HAP-1 (cell line): Measurements from ENCODE around the gene TRIM66.

Experiments used
- DNase-seq, 2 experiments: peaks; one replicate each; pipeline ENCODE4 v3.0.0-alpha.2; 2016 to 2020; ENCODE audit warnings: low spot score in 2 of 2
- H3K27me3 ChIP-seq: fragments of 250-450 bp; sonication (Bioruptor Pico); 2 replicates; pipeline ENCODE4 v1.5.1; 2020; ENCODE audit warnings: low read depth, mild to moderate bottlenecking, moderate library complexity
- H3K36me3 ChIP-seq: fragments of 250-450 bp; sonication (Bioruptor Pico); replicated peaks from 2 replicates; pipeline ENCODE4 v1.5.1; 2020; ENCODE audit warnings: mild to moderate bottlenecking
- H3K4me1 ChIP-seq: fragments of 250-450 bp; sonication (Bioruptor Pico); 2 replicates; pipeline ENCODE4 v1.5.1; 2020; ENCODE audit warnings: mild to moderate bottlenecking
- H3K4me3 ChIP-seq: fragments of 250-450 bp; sonication (Bioruptor Pico); 2 replicates; pipeline ENCODE4 v1.5.1; 2020; ENCODE audit warnings: mild to moderate bottlenecking, moderate library complexity
- H3K9me3 ChIP-seq: fragments of 250-450 bp; sonication (Bioruptor Pico); 2 replicates; pipeline ENCODE4 v1.5.1; 2020; ENCODE audit warnings: mild to moderate bottlenecking, moderate library complexity
- in situ Hi-C: fragments of 300-500 bp; cut with MboI; formaldehyde crosslinking; loops from 3 replicates; pipeline ENCODE4 v1.14.3; 2020; ENCODE audit warnings: low sequenced_read_pairs, inconsistent platforms, mixed read lengths

Gene TRIM66

GRCh38 chr11:8691601-8692000 is 9.1 kb upstream of the TRIM66 start:
- DNase-seq, result no peak
- no peak overlapping the region for H3K4me3 ChIP-seq
- H3K4me1 ChIP-seq, result peaks cover 26% of the 10 kb centered on the region
- in situ Hi-C loops, result loop anchor here (10.0 kb wide), 1 partner anchor 113 kb away; no protein-coding TSS in a partner anchor
- no peaks in the 10 kb centered on the region for H3K27me3 ChIP-seq
- no peaks in the 10 kb centered on the region for H3K9me3 ChIP-seq
- peaks cover 73% of the 10 kb centered on the region for H3K36me3 ChIP-seq

DNA sequence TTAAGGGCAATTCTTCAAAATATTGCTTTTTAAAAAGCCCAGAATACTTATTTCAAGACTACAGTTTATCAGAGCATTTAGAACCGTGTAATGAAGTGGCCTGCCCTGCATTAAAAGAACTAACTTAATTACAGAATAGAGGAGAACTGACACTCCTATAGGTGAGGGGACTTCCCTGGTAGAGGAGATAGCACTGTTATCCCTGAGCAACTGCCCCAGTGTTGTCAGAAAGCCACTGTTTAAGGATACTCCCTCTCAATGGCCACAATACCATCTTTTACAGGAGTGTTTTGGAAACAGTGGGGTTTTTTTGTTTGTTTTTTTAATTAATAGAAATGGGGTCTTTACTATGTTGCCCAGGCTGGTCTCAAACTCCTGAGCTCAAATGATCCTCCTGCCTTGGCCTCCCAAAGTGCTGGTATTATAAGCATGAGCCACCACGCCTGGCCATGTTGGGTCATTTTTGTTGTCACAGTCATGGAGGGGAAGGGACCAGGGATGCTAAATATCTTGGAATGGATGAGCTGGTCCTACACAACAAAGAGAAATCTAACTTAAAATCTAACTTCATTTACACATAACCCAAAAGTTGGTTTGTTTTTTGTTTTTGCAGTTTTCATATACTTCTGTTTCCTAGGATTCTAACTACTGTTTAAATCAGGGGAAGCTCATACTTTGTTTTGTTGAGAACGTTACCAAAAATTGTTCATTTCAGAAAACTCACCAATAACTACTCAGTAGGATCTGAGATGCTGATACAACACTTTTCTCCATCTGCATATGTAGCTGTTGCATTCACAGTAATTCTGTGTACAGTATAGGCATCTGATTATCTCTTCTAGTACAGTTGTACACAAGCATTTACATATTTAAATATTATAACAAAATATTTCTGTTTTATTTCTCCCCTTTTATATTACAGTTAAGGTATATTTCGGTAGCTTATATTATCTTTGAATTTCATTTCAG is 8.2 kb upstream of the TRIM66 start:
- no peaks in the 10 kb centered on the region for H3K9me3 ChIP-seq
- H3K36me3 ChIP-seq, result peaks cover 78% of the 10 kb centered on the region
- H3K27me3 ChIP-seq, result no peaks in the 10 kb centered on the region
- H3K4me3 ChIP-seq, result no peak overlapping the region
- no peak for DNase-seq
- H3K4me1 ChIP-seq, result peaks cover 33% of the 10 kb centered on the region
- in situ Hi-C loops, result loop anchor here (10.0 kb wide), 1 partner anchor 114 kb away; no protein-coding TSS in a partner anchor

GRCh38 chr11:8689726-8690255 is 7.3 kb upstream of the TRIM66 start:
- Histone ChIP-seq H3K4me3 (peak overlapping the region; percentile 35), H3K4me1 (peaks cover 41% of the 10 kb centered on the region), H3K9me3 (no peaks in the 10 kb centered on the region), H3K36me3 (peaks cover 80% of the 10 kb centered on the region), H3K27me3 (no peaks in the 10 kb centered on the region)
- no peak for DNase-seq
- in situ Hi-C loops, result loop anchor here (10.0 kb wide), 1 partner anchor 115 kb away; no protein-coding TSS in a partner anchor

DNA sequence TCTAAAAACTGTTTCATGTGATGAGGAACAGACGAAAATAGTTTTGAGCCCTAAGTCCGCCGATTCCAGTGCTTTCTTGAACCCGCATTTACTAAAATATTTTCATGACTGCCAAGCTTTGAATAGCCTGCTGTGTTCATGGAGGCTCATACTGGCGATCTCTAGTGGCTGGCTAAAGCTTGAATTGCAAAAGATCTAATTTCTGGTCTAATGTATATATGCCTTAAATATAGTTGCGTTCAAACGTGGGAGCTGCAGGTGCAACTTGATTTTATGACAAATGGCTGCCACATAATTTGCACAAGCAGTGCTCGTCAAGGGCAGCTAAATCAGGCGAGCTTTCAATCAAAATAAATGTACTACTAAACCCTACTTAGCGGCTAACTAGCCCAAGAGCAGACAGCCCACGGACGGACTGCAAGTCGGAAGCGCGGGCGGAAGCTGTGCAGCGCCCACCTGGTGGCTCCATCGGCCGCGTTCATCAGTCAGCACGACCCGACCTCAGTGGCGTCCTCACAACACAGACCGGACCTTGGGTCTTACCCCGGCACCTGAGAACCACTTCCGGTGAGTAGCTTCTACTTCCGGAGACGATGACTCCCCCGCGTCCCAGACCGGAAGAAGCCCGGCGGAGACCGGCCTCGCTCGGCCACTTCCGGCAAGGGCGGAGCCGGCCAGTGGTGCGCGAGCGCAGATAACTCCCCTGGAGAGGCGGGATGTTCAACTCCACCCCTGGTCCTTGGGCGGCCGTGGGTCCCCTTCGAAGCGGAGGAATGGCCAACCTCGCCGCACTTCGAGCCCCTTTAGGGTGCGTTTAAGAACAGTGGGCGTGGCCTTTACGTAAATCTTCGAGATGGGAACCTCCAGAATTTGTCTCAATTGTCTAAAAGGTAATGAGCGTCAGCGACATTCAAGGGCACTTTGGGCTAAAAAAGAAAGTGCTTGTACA is 6.2 kb upstream of the TRIM66 start:
- in situ Hi-C loops, result no loop called here
- Histone ChIP-seq H3K4me1 (peaks cover 47% of the 10 kb centered on the region), H3K9me3 (no peaks in the 10 kb centered on the region), H3K36me3 (peaks cover 82% of the 10 kb centered on the region), H3K27me3 (no peaks in the 10 kb centered on the region), H3K4me3 (peak overlapping the region; percentile 35)
- DNase-seq, result peak; percentile 95 to 97

DNA sequence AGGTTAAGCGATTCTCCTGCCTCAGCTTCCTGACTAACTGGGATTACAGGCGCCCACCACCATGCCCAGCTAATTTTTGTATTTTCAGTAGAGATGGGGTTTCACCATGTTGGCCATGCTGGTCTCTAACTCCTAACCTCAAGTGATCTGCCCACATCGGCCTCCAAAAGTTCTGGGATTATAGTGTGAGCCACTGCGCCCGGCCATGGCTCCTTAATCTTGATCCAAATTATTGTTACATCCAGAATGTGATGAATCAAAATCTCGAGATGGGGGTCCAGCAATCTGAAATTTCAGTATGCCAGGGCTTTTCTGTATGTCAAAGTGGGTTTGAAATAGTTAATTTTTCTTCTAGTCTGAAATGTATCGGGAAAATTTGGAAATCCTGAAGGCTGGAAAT is 3.9 kb upstream of the TRIM66 start:
- no peaks in the 10 kb centered on the region for H3K9me3 ChIP-seq
- no peak overlapping the region for H3K4me3 ChIP-seq
- H3K27me3 ChIP-seq, result no peaks in the 10 kb centered on the region
- peaks cover 50% of the 10 kb centered on the region for H3K4me1 ChIP-seq
- no peak for DNase-seq
- H3K36me3 ChIP-seq, result peaks cover 70% of the 10 kb centered on the region
- in situ Hi-C loops, result no loop called here

DNA sequence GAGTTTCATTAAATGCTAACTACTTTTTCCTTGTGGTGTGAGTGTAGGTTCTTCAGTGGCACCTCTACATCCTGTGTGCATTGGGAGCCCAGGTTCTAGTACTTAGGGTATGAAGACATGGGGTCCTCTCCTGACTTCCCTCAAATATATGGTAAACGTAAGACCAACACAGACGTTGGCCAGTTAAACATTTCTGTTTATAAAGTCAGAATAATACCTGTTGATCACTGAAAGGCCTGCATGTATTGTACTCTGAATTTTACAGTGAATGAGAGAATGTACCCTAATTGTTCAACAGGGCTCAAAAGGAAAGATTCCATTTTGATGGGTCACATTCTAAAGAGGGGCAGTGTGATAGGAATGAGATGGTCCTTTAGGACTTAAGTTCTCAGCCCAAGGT is 3.4 kb upstream of the TRIM66 start:
- H3K27me3 ChIP-seq, result no peaks in the 10 kb centered on the region
- peaks cover 50% of the 10 kb centered on the region for H3K4me1 ChIP-seq
- in situ Hi-C loops, result no loop called here
- no peak overlapping the region for H3K4me3 ChIP-seq
- DNase-seq, result no peak
- peaks cover 65% of the 10 kb centered on the region for H3K36me3 ChIP-seq
- no peaks in the 10 kb centered on the region for H3K9me3 ChIP-seq

GRCh38 chr11:8685306-8685705 is 2.8 kb upstream of the TRIM66 start:
- Histone ChIP-seq H3K36me3 (peaks cover 60% of the 10 kb centered on the region), H3K4me3 (peak overlapping the region; percentile 62; the same call in 1 of the 2 replicates), H3K4me1 (peaks cover 50% of the 10 kb centered on the region), H3K9me3 (no peaks in the 10 kb centered on the region), H3K27me3 (no peaks in the 10 kb centered on the region)
- in situ Hi-C loops, result no loop called here
- DNase-seq, result no peak

- no peak for DNase-seq
- H3K9me3 ChIP-seq, result no peaks in the 10 kb centered on the region
- peaks cover 60% of the 10 kb centered on the region for H3K36me3 ChIP-seq
- H3K27me3 ChIP-seq, result no peaks in the 10 kb centered on the region
- in situ Hi-C loops, result no loop called here
- peak overlapping the region; percentile 62 for H3K4me3 ChIP-seq
- peaks cover 49% of the 10 kb centered on the region for H3K4me1 ChIP-seq
Measured at GRCh38 chr11:8684600-8685290, 2.3 kb upstream of the TRIM66 start.

GRCh38 chr11:8683115-8683807 is 796 bp upstream of the TRIM66 start:
- H3K27me3 ChIP-seq, result no peaks in the 10 kb centered on the region
- no peaks in the 10 kb centered on the region for H3K9me3 ChIP-seq
- H3K4me1 ChIP-seq, result peaks cover 40% of the 10 kb centered on the region
- DNase-seq, result no peak
- peaks cover 56% of the 10 kb centered on the region for H3K36me3 ChIP-seq
- in situ Hi-C loops, result no loop called here
- H3K4me3 ChIP-seq, result peak overlapping the region; percentile 62

GRCh38 chr11:8681837-8682302 is 595 bp downstream of the TRIM66 start:
- Histone ChIP-seq H3K27me3 (no peaks in the 10 kb centered on the region), H3K4me1 (peaks cover 26% of the 10 kb centered on the region), H3K36me3 (peaks cover 42% of the 10 kb centered on the region), H3K4me3 (peak overlapping the region; percentile 62), H3K9me3 (no peaks in the 10 kb centered on the region)
- in situ Hi-C loops, result no loop called here
- DNase-seq, result no peak

GRCh38 chr11:8679006-8679405 is 3.5 kb downstream of the TRIM66 start:
- H3K9me3 ChIP-seq, result no peaks in the 10 kb centered on the region
- no peaks in the 10 kb centered on the region for H3K27me3 ChIP-seq
- H3K4me1 ChIP-seq, result peaks cover 2% of the 10 kb centered on the region; the same call in 1 of the 2 replicates
- no peak overlapping the region for H3K4me3 ChIP-seq
- peaks cover 13% of the 10 kb centered on the region for H3K36me3 ChIP-seq
- in situ Hi-C loops, result no loop called here
- DNase-seq, result no peak

DNA sequence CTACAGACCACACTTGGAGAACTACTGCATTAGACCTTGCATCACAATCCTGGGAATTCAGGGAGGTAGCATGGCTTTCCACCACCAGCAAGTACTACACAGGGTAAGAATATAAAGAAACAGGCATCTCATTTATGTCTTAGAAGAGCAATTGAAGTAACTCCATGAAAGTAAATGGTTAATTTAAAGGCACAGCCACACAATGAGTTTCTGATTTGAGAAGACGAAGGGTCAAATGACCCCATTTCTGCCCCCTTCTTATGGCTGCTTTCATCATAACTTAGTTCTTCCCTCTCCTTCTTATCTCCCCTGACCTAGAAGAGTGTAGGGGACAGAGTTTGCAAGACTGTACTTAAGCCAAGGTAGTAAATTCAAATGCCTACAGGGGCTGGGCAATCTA is 6.0 kb downstream of the TRIM66 start:
- no peaks in the 10 kb centered on the region for H3K9me3 ChIP-seq
- in situ Hi-C loops, result no loop called here
- no peak for DNase-seq
- no peak overlapping the region for H3K4me3 ChIP-seq
- peaks cover 4% of the 10 kb centered on the region for H3K4me1 ChIP-seq
- no peaks in the 10 kb centered on the region for H3K27me3 ChIP-seq
- H3K36me3 ChIP-seq, result peaks cover 5% of the 10 kb centered on the region
